GM18907 (cell line): ENCODE results near the gene SCAPER.
"Not testable (repeated sequence)": the region's sequence is repeated elsewhere in the genome, so short reads cannot be mapped to it uniquely, and the experiment has no call there.

Experiments used
- ATAC-seq: cut with Tn5 transposase; IDR thresholded peaks from one replicate; pipeline ENCODE4 v1.9.1; 2021; ENCODE audit warnings: mild to moderate bottlenecking, moderate library complexity; ENCODE audit not compliant: unreplicated experiment

Gene SCAPER

DNA sequence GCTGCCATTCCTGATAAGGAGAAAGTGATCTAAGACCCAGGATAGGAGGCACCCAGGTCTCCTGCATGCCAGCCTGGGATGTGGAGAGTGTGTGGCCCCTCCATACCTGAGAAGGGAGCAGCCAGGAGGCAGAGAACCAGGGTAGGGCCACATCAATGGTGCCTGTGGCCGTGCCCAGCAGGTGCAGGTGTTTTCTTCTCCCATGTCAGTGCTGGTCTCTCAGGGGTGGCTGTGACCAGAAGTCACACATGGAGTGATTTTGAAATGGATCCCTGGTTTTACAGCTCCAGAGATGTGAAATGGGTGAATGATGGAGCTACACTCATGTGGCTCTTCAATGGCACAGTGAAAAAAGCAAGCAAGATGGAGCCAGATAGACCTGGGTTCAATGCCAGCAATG lies 571.8 kb downstream of the SCAPER start:
- no peak for ATAC-seq

GRCh38 chr15:76332796-76333195 lies 572.3 kb downstream of the SCAPER start:
- ATAC-seq, result no peak

DNA sequence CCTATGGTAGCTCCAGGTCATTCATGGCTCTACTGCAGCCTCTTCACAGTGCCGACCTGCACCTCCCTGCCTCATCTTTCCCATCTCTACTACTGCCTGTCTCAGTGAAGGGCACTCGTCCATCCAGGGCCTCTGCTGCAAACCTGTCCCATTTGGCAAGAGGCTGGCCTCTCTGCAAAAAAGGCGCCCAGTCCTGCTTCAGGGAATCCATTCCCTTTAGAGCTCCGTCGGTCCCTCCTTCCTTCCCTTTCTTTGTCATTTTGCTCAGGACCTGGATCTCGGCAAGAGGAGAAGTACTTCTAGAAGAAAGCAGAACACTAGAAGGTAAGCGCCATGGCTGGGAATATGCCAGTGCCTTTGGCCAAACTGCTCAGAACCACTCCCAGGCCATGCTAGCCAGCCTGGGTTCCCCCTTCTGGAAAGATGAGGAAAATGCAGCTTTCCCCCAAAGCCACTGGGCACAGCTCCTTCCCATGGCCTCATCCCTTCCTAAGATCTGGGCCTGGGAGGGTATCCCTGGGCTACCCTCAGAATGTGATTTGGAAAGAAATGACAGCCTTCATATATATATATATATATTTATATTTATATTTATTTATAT lies 575.0 kb downstream of the SCAPER start:
- no peak for ATAC-seq

DNA sequence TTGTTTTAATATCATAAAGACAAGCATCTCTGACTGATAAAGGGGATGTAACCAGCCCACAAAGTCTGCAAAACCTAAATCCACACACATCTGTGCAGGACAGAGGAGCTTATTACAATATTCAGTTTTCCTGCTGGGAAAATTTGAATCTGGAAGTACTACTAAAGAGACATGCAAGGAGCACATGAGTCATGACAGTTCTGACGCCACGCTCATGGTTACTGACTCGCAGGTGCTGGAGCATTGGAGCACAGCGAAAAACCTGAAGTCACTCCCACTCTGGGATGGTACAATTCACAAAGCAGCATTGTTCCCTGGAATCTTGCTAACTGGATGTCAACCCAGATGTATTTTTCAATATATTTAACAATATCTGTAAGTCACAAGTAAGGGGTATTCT lies 576.2 kb downstream of the SCAPER start:
- ATAC-seq, result no peak

GRCh38 chr15:76328106-76328696 lies 576.9 kb downstream of the SCAPER start:
- no peak for ATAC-seq

- no peak for ATAC-seq
Observed at GRCh38 chr15:76327191-76328105, 577.7 kb downstream of the SCAPER start.

DNA sequence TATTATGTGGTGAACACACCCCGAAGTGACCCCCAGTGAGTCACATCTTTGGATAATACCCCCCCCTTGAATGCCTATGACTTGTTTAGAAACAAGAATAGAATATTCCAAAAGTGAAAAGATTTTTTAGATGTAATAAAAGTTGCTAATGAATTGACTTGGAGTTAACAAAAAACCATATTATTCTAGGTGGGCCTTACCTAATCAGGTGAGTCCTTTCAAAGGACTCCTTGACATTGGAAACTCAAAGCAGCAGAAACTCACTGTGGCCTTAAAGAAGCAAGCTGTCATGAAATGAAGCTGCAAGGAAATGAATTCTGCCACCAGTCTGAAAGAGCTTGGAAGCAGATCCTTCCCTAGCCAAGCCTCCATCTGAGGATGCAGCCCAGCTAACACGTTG lies 579.4 kb downstream of the SCAPER start:
- ATAC-seq, result no peak

- ATAC-seq, result no peak
Observed at GRCh38 chr15:76324066-76324465, 581.1 kb downstream of the SCAPER start.

- no peak for ATAC-seq
Observed at GRCh38 chr15:76321602-76322001, 583.5 kb downstream of the SCAPER start.

DNA sequence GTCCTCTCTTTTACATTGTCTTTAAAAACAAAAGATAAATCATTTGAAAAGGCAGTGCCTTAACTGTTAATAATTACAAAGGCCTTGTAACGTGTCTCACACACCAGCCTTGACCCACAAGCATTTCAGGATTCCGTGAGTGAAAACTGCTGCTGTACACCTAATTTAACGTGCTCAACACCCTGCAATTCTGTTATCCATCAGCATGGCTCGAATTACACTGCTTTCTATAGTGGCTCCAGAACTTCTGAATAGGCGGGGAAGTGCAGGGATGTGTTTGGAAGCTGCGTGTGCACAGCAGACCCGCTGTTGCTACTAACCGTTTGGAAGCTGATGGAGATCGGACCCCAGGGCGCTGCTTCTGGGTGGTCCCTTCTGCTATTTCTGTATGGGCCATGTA lies 584.0 kb downstream of the SCAPER start:
- no peak for ATAC-seq

DNA sequence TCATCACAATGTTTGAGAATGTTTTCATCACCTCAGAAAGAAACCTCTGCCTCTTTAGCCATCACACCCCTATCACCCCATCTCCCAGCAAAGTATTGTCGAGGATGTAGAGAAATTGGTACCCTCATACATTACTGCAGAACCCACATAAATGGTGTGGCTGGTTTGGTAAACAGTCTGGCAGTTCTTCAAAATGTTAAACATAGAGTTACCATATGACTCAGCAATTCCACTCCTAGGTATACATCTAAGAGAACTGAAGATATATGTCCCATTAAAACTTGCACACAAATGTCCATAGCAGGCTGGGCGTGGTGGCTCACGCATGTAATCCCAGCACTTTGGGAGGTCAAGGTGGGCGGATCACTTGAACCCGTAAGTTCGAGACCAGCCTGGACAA lies 585.1 kb downstream of the SCAPER start:
- no peak for ATAC-seq

GRCh38 chr15:76313731-76314130 lies 591.4 kb downstream of the SCAPER start:
- ATAC-seq, result no peak

DNA sequence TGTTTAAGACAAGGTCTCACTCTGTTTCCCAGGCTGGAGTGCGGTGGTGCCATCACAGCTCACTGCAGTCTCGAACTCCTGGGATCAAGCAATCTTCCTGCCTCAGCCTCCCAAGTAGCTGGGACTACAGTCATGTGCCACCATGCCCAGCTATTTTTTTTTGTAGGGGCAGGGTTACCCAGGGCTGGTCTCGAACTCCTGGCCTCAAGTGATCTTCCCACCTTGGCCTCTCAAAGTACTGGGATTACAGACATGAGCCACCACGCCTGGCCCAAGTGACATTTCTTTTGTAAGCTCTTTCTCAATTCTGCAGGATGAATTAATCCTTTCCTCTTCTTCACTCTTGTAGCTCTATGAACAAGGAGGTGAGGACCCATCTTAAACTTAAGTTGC lies 592.0 kb downstream of the SCAPER start:
- ATAC-seq, result not testable (repeated sequence)

DNA sequence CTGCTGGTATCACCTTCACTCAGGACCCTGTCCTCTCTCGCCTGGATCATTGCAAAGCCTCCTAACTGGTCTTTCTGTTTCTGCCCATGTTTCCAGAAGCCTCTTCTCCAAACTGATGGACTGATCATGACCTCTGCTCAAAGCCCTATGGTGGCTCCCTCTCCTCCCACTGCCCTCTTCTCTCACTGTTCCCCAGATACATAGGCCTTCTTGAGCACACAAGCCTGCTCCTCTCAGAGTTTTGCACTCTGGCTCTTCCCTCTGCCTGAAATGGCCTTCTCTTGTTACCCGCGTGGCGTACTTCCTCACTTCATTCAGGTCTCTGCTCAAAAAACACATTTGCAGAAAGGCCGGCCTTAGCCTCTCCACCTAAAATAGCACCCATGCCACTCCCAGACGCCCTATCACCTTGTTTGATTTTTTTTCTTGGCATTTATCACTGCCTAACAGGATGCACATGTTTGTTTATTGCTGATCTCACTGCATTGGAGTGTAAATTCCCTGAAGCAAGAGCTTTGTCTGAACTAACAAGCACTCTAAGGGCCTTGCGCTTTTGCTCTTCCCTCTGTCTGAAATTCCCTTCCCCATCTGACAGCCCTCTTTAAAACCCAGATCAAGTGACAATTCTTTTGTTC lies 592.5 kb downstream of the SCAPER start:
- ATAC-seq, result no peak

DNA sequence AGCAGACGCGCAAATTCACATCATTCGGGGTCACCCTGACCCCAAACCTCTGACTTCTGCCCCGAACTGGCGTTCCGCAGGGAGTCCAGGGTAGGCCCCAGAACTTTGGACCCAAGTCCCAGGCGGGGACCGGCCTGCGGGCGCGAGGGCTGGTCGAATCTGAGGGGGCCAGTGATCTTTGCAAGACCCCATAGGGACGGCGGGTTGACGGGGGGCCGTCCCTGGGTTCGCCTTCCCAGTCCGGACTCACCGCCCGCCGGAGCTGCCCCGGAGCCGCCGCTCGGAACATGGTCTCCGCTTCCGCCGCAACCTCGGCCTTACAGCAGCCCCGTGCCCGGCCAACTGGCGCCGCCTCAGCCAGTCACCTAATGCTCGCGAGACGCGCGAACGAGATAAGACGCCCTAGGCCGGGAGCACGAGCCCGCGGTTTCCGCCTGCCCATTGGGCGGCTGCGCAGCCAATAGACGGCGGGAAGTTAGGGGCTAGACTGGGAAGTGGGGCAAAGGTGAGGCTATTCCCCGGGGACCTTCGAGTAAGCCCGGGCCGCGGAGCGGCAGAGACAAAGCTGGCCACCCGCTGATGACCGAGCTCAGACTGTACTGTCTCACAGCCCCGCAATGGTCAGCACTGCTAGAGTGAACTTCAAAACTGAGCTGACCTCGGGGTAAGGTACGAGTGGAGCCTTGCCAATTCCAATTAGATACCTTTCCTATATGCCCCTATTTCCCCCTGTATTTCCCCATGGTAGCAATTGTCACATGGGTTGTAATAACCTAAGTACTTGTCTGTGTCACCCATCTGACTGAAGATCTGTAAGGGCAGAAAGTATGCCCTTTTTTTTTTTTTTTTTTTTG lies 593.8 kb downstream of the SCAPER start, which contains the start of gene ETFA:
Gene ETFA, minus strand, starts transcription at position 370 of the 854 bp plus-strand sequence. Its CDS starts 81 bp downstream, at position 289.
- ATAC-seq, result peak; percentile 96

DNA sequence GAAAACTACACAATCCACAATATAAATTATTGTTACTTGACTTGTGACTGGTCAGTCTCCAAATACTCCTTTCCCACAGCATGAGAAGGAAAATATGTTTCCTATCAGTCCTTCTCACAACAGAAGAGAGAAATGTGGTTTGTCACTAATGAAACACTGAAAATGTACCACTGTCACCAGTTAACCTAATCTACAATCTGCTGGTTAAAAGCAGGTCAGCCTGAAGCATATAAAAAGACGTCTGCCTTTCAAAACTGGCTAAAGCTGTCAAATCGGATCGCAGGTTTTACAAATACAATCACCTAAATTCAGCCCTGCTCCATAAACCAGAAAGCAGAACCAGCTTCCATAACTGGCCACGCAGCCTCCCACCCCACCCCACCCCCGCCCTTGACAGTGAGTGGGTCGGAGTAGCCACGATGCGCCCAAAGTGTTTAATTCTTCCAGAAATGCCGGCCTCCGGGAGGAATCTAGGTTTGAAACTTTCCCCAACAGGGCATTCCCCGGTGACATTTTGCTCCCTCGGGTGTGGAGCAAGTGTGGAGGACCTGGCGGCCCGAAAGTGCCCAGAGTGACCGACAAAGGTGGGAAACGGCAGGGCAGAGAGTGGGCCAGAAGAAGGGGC lies 594.6 kb downstream of the SCAPER start:
- peak; percentile 31 for ATAC-seq

- ATAC-seq, result no peak
Observed at GRCh38 chr15:76309601-76310330, 595.4 kb downstream of the SCAPER start.

DNA sequence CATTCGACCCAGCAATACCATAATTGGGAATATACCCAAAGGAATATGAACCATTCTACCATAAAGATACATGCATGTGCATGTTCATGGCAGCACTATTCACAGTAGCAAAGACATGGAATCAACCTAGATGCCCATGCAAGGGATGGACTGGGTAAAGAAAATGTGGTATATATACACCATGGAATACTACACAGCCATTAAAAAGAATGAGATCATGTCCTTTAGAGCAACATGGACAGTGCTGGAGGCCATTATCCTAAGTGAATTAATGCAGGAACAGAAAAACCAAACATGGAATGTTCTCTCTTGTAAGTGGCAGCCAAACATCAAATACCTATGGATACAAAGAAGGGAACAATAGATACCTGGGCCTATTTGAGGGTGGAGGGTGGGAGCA lies 601.2 kb downstream of the SCAPER start:
- no peak for ATAC-seq

GRCh38 chr15:76299786-76300185 lies 605.4 kb downstream of the SCAPER start:
- ATAC-seq, result no peak
